ENCODE results near the gene PDSS2.
A peak's percentile ranks its signal among the peaks of the same experiment; 100 is the strongest.
"Not testable (repeated sequence)": the region's sequence is repeated elsewhere in the genome, so short reads cannot be mapped to it uniquely, and the experiment has no call there.

The PDSS2 gene, protein sequence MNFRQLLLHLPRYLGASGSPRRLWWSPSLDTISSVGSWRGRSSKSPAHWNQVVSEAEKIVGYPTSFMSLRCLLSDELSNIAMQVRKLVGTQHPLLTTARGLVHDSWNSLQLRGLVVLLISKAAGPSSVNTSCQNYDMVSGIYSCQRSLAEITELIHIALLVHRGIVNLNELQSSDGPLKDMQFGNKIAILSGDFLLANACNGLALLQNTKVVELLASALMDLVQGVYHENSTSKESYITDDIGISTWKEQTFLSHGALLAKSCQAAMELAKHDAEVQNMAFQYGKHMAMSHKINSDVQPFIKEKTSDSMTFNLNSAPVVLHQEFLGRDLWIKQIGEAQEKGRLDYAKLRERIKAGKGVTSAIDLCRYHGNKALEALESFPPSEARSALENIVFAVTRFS

GRCh38 chr6:107459283-107460082 lies at the start of gene PDSS2:
TSS of gene PDSS2 (minus strand) at chr6:107459564. CDS start at chr6:107459285, 279 bp downstream.
- peak; percentile 94 for DNase-seq

- DNase-seq = no peak
Measured at GRCh38 chr6:107506145-107506544, 46.8 kb upstream of the PDSS2 start.

- DNase-seq = no peak
Measured at GRCh38 chr6:107504270-107505026, 45.1 kb upstream of the PDSS2 start.

DNA sequence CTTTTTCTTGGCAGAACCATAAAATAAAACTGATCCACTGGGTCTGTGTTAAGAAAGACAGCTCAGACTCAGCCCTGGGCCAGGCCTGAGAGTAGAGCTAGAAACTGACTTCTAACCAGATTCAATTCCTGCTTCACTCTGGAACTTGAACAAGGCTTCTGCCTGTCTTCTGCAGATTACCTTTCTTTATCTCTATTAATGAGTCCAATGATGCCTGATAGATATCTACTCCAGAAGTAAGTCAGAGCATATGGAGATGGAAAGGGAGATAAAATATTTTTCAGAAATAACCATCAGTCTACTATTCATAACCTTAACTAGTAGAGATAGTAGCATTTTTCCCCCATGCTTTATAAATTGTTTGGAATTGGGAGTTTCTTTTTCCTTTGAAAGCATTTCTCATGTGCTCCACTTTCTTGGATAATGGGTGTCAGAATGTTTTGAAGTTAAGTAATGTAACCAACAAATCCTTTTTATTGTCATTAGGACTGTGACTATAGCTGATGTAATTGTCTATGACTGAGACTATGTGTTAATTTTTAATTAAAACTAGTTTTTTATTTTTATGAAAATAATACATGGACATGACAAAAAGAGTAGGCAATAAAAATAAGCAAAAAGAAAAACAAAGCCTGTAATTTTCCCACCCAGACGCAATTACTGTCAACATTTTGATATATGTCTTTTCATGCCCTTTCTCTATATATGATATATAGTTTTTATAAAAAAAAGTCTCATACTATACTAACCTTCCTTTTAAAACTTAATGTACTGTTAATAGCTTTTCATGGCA lies 37.7 kb upstream of the PDSS2 start:
- DNase-seq = no peak

GRCh38 chr6:107495971-107496370 lies 36.6 kb upstream of the PDSS2 start:
- DNase-seq = no peak

DNA sequence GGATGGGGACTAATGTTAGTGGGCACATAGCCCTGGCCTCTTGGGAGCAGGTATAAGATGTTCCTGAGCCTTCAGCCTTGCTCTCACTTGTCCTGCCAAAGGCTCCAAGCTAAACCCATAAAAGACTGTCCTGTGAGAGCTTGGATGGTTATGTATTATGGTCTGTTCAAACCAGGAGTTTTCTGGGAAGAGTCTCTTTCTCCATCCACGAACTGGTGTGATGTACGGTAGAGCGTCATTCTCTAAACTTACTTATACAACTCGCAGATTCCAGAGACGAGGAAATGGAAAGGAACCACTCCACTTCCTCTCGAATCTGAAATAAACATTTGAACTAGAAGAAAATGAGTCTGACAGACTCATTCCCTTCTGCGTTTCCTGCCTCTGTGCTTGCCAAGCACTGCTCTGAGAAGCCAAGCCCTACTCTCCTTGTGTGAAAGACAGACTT lies 35.9 kb upstream of the PDSS2 start:
- no peak for DNase-seq

GRCh38 chr6:107493158-107494057 lies 34.0 kb upstream of the PDSS2 start:
- peak; percentile 42 for DNase-seq

- DNase-seq = no peak
Measured at GRCh38 chr6:107491760-107492660, 32.6 kb upstream of the PDSS2 start.

GRCh38 chr6:107491138-107491609 lies 31.8 kb upstream of the PDSS2 start:
- DNase-seq = peak; percentile 15

DNA sequence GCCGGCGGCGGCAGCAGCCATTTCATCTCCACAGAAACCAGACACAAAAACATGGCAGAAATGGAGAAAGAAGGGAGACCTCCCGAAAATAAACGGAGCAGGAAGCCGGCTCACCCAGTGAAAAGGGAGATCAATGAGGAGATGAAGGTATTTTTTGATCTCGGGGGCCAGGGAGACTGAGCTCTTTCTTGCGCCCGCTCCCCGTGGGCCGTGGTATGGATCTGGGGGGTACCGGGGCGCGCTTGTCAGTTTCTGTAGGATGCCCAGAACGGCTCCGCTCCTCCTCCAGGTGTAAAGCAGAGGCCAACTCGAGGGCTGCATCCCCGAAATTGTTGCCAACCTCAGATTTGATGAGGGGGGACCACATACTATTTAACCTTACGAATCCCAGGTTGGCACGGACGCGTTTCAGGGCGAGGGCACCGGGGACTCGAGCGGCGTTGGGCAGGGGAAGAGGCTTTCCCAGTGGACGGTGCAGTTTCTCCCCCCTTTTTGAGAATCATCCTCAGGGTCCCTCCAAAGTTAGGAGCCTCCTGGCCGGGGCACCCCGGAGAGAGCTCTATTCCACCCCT lies 31.3 kb upstream of the PDSS2 start:
- peak; percentile 5 for DNase-seq

DNA sequence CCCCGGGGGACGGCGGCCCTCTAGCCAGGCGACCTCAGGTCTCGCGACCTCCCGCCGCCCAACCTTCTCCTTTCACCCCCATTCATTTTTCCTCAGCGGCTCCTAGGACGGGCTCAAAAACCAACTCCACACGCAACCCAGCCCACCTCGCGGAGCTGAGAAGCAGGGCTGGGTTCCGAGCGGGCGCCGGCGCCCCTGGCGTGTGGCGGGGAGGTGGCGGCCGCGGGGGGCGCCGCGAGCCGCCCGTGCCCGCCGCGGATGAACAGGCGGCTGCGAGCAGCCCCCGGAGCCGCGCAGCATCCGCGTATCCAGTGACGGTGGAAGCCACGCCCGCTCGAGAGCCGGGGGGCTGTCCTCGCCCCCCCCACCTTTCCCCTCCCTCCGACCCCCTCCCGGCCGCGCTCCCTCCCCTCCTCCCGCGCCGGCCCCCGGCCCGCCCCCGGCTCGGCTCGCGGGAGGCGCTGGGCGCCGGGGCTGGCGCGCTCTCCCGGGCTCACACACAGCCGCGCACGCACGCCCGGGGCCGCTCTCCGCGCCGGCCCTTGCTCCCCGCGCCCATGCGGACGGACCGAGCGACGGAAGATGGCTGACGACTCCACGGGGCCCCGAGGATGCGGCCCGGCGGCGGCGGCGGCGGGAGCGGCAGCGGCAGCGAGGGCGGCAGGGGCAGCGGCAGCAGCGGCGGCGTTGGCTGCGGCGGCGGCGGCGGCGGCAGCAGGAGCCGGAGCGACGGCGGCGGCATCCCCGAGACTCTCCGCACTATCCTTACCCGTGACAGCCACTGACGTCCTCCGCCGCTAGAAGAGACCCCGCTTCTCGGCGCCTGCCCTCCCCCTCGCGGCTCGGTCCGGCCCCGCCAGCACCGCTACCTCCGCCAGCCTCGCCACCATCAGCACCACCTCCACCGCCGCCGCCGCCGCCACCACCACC lies 30.5 kb upstream of the PDSS2 start, which contains the start of gene SOBP:
Gene SOBP (plus strand): TSS at position 482 of the 930 bp plus-strand sequence. CDS start 500 bp downstream, outside the sequence.
- peak; percentile 72 for DNase-seq

DNA sequence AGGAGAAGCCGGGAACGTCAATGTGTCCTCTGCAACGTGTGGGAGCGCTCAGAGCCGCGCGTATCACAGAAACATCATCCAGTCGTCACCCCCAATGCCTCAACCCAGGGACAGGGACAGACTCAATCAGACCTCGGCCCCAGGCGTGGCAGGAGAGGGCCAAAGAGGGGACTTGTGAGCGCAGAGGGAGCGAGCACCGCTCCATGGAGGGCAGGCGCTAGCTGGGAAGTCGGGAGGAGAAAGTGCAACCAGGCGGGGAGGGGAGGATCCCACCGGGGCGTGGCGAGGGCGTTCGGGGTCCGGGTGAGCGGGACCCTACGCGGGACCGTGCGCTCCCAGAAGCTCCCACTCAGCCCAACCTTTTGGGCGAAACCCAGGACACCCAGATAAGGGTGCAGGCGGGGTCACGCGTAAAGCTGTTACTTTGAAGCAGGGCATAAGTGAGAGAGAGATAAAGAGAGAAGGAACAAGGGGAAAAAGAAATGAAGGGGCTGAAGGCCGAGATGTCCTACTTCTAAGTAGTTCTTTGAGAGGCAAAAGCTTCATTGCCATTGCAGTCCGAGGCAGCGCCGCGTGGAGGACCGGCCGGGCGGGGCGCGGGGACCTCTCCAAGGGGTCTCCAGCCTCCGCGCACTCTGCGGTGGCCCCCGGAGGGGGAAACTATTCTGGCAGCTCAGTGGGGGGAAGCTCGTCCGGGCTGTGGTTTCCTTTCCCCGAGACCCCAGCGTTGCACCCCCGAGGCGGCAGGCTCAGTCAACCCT lies 29.7 kb upstream of the PDSS2 start:
- peak; percentile 5 for DNase-seq

DNA sequence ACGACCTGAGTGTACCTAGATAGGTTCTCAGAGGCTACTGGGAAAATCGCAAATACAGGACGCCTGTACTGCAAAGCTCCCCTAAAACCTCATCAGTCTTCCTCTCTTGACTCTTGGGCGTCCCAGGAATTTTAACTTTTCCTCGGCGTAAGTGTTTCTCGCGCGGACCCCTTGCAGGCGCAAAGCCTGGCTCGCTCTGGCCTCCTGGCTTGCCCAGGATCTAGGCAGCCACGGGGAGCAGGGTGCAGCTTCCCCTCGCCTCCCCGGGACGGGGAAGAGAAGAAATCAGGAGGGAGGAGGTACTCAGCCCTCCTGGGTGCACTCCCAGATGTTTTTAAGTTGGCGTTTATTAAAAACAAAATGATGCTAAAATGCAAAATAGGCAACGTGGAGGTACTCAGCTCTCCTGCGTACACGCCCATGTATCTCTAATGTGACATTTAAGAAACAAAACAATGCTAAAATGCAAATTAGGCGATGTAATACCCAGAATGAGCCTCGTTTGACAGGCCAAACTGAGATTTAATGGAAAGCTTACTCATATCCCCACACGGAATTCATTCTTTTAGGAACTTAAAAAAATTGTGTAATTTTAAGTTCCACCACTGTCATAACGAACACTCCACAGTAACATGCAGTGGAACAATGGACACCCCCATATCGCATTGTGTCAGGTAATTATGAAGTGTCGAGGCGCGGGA lies 29.0 kb upstream of the PDSS2 start:
- DNase-seq = no peak

DNA sequence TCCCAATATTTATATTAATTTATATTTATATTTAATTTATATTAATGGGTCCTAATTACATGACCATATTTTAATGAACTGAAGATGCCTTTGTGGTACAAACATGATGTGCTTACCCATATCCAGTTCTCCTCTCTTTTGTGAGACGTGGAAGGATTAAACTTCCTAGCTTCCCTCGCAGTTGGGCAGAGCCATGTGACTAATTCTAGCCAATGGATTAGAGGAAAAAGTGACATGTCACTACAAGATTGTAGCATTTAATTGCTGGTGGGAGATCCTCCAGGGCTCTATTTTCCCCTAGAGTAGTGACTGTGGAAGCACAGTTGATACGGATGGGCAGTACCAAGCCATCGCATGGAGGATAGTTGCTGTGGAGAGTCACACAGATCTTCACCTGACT lies 25.8 kb upstream of the PDSS2 start:
- DNase-seq = no peak

DNA sequence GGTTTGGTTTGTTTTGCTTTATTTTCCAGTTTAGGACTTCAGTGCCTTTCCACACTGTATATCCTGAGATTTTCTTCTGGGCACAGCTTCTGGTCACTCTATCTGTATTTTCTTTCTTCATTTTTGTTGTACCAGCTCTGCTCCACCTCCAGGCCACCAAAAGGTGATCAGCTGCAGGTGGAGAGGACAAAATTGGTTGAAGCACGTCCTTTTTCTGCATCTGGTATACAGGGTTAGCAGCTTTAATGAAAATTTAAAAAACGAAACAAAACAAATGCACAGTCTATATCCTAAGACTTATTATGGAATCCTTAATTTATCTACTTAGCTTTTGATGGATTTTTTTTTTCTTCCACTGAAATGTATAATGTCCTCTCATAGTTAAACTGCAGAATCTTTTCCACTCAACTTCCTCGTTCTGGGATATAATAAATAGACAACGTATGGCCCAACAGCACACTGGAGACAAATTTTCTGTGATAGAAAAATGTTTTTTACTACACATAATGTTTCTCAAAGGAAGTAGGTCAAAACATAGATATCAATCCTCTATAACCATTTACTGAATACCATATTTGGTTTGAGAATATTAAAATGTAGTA lies 19.8 kb upstream of the PDSS2 start:
- DNase-seq = no peak

- not testable (repeated sequence) for DNase-seq
Measured at GRCh38 chr6:107475826-107476225, 16.5 kb upstream of the PDSS2 start.
